Thyroid gland (tissue), 4 donors: Measurements from ENCODE around the gene DDA1.

Experiments used
- POLR2A ChIP-seq, 2 donors: fragments of 450-650 bp; IDR thresholded peaks; one replicate each; pipeline ENCODE4 v1.6.1; 2017; ENCODE audit warnings: antibody characterized with exemption in 2 of 2, mild to moderate bottlenecking in 2 of 2, moderate library complexity in 1 of 2
- TF ChIP-seq, protein P1 (sequence below), 6 experiments: fragments of 200-600 bp in 3 of 6; fragments of 450-650 bp in 3 of 6; sonication (generic) in 3 of 6; IDR thresholded peaks; one replicate each; pipeline ENCODE4 v1.5.1; 2016 to 2019; ENCODE audit warnings: antibody characterized with exemption in 6 of 6, mild to moderate bottlenecking in 2 of 6, inconsistent platforms in 1 of 6, moderate library complexity in 1 of 6

DNA sequence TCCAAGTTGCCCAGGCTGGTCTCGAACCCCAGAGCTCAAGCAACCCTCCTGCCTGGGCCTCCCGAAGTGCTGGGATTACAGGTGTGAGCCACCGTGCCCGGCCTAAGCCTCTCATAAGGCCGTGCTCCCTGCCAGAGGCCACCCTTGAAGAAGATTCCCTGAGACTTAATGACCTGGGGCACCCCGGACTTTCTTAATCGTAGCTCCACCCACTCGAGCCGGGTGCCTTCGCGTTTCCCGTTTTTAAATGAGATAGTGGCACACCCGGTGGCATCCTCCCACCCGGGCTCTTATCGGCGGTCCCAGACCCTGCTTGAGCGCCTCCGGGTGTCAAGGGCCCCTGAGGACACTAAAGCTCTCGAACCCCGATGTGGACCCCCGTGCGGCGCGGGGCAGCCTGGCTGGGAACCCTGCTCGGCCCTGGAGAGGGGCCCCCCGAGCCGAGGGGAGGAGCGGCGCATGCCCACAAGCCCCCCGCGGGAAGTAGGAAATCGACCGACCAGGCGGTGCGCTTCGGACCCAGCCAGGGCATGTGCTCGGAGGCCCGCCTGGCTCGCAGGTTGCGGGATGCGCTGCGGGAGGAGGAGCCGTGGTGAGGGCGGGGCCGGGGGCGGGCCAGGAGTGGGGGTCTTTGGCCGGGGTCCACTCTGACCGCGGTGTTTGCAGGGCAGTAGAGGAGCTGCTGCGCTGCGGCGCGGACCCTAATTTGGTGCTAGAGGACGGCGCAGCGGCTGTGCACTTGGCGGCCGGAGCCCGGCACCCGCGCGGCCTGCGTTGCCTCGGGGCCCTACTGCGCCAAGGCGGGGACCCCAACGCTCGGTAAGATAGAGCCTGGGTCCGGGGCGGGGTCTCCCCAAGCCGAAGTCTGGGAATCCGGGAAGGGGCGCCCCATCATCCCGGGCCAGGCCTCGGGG is 27.7 kb upstream of the DDA1 start, which contains the start of gene ANKLE1:
- TF ChIP-seq POLR2A (IDR thresholded peaks at IDR 0.05), result no peak
- TF ChIP-seq, protein P1, sequence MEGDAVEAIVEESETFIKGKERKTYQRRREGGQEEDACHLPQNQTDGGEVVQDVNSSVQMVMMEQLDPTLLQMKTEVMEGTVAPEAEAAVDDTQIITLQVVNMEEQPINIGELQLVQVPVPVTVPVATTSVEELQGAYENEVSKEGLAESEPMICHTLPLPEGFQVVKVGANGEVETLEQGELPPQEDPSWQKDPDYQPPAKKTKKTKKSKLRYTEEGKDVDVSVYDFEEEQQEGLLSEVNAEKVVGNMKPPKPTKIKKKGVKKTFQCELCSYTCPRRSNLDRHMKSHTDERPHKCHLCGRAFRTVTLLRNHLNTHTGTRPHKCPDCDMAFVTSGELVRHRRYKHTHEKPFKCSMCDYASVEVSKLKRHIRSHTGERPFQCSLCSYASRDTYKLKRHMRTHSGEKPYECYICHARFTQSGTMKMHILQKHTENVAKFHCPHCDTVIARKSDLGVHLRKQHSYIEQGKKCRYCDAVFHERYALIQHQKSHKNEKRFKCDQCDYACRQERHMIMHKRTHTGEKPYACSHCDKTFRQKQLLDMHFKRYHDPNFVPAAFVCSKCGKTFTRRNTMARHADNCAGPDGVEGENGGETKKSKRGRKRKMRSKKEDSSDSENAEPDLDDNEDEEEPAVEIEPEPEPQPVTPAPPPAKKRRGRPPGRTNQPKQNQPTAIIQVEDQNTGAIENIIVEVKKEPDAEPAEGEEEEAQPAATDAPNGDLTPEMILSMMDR (IDR thresholded peaks at IDR 0.05), result no peak
